ENCODE measurements around the gene PRKN. TPM values are rescaled to one million over a fixed set of nuclear protein-coding genes. Genes with fewer than 3 reads are reported as not detected.

Gene PRKN
- total and polyA plus RNA-seq, 2 experiments from 2014 or later = 0.10 to 0.84 TPM

DNA sequence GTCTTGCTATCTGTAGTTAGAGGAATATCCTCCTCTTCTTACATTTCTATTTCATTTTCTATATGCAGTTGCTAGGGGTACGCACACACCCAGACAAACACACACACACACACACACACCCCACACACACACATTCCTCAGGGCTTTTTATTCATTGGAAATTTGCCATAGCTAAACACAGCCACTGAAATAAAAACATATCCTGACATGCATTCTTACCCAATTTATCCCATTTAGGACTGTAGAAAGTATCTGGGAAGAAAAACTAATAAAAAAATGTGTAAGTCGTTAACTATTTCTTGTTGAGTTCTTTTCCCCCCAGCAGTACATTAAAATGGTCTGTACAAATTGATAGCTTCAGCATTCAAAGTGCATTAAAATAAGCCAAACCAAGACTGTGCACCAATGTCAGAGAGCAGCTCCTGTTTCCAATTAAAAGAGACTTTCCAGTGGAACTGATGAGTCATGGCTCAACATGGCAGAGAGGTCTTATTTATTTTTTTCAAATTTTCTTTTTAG lies 1095.8 kb downstream of the PRKN start:
- Histone ChIP-seq H4K20me1 (replicated peaks; ENCODE audit: insufficient read depth) (no peaks in the 10 kb centered on the region), H3K9me2 (ENCODE audit: insufficient read depth) (no peaks in the 10 kb centered on the region), H3K36me3 (ENCODE audit: insufficient read depth) (no peaks in the 10 kb centered on the region), H2AFZ (no peak overlapping the region), H3K27me3 (ENCODE audit: insufficient read depth) (no peaks in the 10 kb centered on the region), H3K4me3 (no peak overlapping the region), H3K4me2 (no peak overlapping the region), H3K79me2 (replicated peaks; ENCODE audit: insufficient read depth) (no peaks in the 10 kb centered on the region), H3F3A (replicated peaks; ENCODE audit: low read depth) (no peaks in the 10 kb centered on the region), H3K4me1 (ENCODE audit: insufficient read depth) (no peaks in the 10 kb centered on the region), H3K27ac (ENCODE audit: low read depth) (no peak overlapping the region)
- H3K9me3 Mint-ChIP-seq = peaks cover 4% of the 10 kb centered on the region; the same call in 2 of the 3 replicates
- no peaks in the 10 kb centered on the region for H3K36me3 Mint-ChIP-seq (ENCODE audit: low read depth)
- H3K27ac Mint-ChIP-seq = peak overlapping the region; percentile 79
- ATAC-seq (no peak), DNase-seq (ENCODE audit: low spot score) (no peak)
- TF ChIP-seq CREB1 (CRISPR knock-in tag; IDR thresholded peaks at IDR 0.05; ENCODE audit: low read depth) = no peak
- no peak for TF ChIP-seq ZNF114 (CRISPR knock-in tag; IDR thresholded peaks at IDR 0.05)
- TF ChIP-seq NANOG (IDR thresholded peaks at IDR 0.05; ENCODE audit: borderline replicate concordance) = no peak
- TF ChIP-seq EZH2 (IDR thresholded peaks at IDR 0.05; ENCODE audit: low read depth, unreplicated experiment) = no peak
- TF ChIP-seq STAT1 (IDR thresholded peaks at IDR 0.05; ENCODE audit: unreplicated experiment) = no peak
- TF ChIP-seq CTCF (conservative IDR thresholded peaks at IDR 0.05; ENCODE audit: low read depth in 2 of 2) = no peak
- no peak for TF ChIP-seq POLR2AphosphoS5 (IDR thresholded peaks at IDR 0.05; ENCODE audit: low read depth)
- no peak for TF ChIP-seq REST (IDR thresholded peaks at IDR 0.05; ENCODE audit: unreplicated experiment)
- no peak for TF ChIP-seq ZNF331 (CRISPR knock-in tag; IDR thresholded peaks at IDR 0.05; ENCODE audit: low read depth)
- TF ChIP-seq, protein P1, sequence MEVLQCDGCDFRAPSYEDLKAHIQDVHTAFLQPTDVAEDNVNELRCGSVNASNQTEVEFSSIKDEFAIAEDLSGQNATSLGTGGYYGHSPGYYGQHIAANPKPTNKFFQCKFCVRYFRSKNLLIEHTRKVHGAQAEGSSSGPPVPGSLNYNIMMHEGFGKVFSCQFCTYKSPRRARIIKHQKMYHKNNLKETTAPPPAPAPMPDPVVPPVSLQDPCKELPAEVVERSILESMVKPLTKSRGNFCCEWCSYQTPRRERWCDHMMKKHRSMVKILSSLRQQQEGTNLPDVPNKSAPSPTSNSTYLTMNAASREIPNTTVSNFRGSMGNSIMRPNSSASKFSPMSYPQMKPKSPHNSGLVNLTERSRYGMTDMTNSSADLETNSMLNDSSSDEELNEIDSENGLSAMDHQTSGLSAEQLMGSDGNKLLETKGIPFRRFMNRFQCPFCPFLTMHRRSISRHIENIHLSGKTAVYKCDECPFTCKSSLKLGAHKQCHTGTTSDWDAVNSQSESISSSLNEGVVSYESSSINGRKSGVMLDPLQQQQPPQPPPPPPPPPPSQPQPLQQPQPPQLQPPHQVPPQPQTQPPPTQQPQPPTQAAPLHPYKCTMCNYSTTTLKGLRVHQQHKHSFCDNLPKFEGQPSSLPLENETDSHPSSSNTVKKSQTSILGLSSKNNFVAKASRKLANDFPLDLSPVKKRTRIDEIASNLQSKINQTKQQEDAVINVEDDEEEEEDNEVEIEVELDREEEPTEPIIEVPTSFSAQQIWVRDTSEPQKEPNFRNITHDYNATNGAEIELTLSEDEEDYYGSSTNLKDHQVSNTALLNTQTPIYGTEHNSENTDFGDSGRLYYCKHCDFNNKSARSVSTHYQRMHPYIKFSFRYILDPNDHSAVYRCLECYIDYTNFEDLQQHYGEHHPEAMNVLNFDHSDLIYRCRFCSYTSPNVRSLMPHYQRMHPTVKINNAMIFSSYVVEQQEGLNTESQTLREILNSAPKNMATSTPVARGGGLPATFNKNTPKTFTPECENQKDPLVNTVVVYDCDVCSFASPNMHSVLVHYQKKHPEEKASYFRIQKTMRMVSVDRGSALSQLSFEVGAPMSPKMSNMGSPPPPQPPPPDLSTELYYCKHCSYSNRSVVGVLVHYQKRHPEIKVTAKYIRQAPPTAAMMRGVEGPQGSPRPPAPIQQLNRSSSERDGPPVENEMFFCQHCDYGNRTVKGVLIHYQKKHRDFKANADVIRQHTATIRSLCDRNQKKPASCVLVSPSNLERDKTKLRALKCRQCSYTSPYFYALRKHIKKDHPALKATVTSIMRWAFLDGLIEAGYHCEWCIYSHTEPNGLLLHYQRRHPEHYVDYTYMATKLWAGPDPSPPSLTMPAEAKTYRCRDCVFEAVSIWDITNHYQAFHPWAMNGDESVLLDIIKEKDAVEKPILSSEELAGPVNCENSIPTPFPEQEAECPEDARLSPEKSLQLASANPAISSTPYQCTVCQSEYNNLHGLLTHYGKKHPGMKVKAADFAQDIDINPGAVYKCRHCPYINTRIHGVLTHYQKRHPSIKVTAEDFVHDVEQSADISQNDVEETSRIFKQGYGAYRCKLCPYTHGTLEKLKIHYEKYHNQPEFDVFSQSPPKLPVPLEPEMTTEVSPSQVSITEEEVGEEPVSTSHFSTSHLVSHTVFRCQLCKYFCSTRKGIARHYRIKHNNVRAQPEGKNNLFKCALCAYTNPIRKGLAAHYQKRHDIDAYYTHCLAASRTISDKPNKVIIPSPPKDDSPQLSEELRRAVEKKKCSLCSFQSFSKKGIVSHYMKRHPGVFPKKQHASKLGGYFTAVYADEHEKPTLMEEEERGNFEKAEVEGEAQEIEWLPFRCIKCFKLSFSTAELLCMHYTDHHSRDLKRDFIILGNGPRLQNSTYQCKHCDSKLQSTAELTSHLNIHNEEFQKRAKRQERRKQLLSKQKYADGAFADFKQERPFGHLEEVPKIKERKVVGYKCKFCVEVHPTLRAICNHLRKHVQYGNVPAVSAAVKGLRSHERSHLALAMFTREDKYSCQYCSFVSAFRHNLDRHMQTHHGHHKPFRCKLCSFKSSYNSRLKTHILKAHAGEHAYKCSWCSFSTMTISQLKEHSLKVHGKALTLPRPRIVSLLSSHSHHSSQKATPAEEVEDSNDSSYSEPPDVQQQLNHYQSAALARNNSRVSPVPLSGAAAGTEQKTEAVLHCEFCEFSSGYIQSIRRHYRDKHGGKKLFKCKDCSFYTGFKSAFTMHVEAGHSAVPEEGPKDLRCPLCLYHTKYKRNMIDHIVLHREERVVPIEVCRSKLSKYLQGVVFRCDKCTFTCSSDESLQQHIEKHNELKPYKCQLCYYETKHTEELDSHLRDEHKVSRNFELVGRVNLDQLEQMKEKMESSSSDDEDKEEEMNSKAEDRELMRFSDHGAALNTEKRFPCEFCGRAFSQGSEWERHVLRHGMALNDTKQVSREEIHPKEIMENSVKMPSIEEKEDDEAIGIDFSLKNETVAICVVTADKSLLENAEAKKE (CRISPR knock-in tag; IDR thresholded peaks at IDR 0.05) = no peak
- TF ChIP-seq EZH2phosphoT487 (IDR thresholded peaks at IDR 0.05; ENCODE audit: unreplicated experiment) = no peak
- TF ChIP-seq, protein P2, sequence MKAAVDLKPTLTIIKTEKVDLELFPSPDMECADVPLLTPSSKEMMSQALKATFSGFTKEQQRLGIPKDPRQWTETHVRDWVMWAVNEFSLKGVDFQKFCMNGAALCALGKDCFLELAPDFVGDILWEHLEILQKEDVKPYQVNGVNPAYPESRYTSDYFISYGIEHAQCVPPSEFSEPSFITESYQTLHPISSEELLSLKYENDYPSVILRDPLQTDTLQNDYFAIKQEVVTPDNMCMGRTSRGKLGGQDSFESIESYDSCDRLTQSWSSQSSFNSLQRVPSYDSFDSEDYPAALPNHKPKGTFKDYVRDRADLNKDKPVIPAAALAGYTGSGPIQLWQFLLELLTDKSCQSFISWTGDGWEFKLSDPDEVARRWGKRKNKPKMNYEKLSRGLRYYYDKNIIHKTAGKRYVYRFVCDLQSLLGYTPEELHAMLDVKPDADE (IDR thresholded peaks at IDR 0.05) = no peak
- no peak for TF ChIP-seq JUNB (IDR thresholded peaks at IDR 0.05; ENCODE audit: unreplicated experiment)
- no peaks in the 10 kb centered on the region for H3K4me1 Mint-ChIP-seq
- peaks cover 11% of the 10 kb centered on the region for H3K27me3 Mint-ChIP-seq (ENCODE audit: insufficient read depth, low read depth, poor library complexity)
- no peak overlapping the region for H3K4me3 Mint-ChIP-seq

All from GM23338 (cell line).